HG03060 (cell line): ENCODE data around the gene ABHD8.
A peak's percentile ranks its signal among the peaks of the same experiment; 100 is the strongest.

ENCODE experiments used
- ATAC-seq: cut with Tn5 transposase; IDR thresholded peaks from one replicate; pipeline ENCODE4 v1.9.1; 2021; ENCODE audit warnings: low read depth, moderate number of reproducible peaks; ENCODE audit not compliant: unreplicated experiment

Gene ABHD8

DNA sequence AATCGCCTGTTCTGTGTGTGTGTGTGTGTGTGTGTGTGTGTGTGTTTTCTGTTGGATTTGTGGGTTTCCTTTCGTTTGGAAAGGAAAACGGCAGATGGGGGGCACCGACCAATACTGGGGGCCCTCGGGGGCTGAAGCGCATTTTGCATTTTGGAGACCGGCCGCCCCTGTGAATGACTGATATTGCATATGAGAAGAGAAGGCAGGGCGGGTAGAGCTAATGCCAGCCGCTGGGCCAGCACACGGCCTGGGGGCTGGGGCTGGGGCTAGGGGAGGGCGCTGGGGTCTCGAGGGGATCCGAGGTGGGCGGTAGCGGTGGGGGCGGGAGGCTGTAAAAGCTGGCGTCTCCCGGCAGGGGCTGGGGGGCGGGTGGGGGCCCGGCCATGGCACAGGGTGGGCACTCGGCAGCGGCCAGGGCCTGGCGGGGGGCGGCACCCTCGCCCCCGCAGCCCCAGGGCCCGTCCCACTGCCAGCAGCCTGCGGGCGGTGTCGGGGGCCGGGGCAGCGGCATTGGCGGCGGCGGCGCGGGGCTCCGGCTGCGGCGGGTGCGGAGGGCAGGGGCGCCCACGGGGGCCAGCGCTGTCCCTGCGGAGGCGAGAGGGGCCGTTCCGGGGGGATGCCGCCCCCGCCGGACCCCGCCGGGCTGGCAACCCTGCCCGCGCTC is 20.2 kb upstream of the ABHD8 start:
- no peak for ATAC-seq

DNA sequence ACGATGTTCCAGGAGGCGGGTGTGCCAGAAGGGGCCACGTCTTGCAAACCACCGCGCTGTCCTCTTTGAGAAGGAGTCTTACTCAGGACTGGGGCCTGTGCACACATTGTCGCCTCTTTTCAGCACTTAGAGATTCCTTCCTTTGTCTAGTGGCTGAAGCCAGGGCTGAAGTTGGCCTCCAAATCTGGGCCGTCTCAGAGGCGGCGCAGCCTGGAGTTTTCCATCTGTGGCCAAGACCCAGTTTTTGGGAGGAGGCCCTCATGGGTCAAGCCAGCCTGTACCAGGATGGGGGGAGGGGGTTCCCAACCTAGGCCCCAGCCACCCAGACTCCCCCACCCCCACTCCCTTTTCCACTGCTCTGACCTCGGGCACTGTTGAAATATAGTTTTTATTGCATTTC is 19.6 kb upstream of the ABHD8 start:
- no peak for ATAC-seq

DNA sequence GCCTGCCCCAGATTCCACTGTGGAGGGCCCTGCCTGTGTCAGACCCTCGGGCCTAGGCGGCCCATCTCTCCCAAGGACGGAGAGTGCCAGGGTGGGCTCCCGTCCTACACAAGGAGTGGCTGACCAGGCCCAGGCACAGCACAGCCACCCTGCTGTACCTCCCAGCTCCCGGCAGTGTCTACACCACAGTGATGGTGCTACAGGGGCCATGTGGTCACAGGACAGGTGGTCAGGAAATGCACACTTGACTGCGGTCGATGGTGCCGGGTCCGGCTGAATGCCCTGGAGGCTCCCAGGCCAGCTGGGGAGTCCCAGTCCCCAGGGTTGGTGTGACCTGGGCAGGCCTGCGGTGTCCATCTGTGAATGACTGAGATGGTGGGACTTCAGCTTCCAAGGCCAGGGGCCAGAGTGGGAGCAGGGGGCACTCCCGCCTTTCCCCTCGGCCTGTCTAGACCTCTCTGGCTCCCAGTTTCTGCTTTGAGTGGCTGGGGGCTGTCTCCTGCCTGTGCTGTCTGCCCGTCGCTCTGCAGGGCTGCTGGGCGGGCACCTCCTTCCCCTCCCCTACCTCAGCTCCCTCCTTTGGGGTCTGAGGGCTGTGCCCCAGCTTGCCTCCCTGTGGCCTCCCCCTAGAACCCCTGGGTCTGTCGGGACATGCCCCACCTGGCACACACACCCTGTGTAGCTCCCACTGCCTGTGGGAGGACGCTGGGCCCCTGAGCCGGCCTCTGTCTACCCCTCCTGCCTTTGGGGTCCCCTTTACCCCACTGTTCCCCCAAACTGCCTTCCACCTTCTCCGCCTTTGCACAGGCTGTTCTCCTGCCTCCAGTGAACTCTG is 18.6 kb upstream of the ABHD8 start:
- ATAC-seq = no peak

DNA sequence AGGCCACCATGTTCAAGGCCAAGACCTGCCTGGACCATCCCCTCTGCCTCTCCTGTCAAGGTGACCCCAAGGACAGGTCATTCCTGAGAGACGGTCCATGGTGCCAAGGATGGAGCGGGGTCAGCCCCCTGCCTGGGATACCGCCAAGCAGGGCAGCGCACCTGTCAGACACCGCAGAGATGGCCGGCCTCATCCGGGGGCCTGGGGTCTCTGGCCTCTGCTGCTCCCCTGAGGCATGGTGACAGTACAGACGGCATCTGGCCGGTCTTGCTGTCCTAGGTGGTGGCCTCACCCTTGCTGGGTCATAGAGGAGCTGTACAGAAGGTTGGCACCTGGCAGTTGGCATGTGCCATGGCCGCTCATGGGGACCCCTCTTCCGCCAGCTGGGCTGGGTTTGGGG is 17.2 kb upstream of the ABHD8 start:
- no peak for ATAC-seq

DNA sequence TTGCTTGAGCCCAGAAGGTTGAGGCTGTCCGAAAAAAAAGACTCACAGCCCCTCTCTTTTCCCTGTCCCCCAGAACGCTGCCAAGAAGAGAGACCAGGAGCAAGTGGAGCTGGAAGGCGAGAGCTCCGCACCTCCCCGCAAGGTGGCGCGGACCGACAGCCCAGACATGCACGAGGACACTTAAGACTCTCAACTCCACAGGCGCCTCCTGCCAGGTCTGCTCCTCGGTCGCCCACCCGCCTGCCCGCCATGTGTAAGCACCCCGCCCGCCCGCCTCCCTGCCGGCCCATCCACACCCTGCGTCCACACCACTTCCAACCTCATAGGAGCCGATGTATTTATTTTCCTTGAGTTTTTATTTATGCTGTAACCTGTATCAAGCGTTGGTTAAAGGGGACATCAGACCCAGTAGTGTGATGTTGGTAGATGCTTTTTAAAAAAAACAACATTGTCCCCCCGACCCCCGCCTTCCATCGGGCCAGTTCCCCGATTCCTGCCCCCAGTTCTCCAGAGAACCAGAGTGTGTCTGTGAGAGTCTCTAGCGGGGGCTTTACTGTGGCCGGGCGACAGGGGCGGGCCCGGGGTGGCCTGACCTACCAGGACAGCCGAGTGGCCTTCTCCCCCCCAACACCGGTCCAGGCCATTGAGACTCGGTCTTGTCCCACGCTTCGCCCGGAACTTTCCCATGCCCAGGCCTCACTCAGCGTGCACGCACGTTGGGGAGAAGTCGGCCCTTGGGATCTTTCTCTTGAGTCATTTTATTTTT is 16.4 kb upstream of the ABHD8 start:
- no peak for ATAC-seq

DNA sequence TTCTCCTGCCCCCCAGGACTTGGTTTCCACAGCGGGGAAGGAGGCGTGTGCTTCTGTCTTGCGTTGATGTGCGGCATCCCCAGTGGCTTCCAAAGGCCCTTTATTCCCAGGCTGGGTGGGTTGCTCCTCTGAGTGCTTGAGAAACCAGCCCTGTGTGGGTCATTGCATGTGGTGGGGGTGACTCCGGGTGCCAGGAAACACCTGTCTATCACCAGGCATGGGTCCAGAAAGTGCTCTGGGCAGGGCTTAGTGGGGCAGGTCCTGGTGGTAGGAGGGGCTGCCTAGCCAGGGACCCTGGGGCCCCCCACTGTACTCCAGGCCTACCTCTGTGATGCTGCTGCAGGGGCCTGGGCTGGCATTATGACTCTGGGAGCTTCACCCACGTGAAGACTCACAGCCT is 15.7 kb upstream of the ABHD8 start:
- ATAC-seq = no peak

DNA sequence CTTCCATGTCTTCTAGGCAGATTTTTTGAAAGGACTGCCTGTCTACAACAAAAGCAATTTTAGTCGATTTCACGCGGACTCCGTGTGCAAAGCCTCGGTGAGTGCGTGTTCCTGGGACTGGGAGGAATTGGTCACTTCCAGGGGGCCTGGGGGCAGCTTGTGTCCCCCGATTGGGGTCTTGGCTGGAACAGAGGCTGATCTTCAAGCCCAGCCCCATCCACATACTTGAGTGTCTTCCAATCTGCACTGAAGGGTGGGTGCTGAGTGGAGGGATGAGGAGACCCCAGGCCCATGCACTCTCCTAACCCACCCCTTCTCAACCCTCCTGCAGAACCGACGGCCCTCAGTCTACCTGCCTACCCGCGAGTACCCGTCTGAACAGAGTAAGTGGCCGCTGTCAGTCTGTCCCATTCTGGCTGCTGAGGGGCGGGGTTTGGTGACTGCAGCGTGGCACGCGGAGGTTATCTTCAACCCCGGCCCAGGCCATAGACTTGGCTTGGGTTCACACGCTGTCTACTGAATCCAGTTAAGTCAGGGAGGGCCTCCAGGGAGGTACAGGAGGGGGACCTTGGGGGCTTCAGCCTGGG is 10.9 kb upstream of the ABHD8 start:
- ATAC-seq = no peak

DNA sequence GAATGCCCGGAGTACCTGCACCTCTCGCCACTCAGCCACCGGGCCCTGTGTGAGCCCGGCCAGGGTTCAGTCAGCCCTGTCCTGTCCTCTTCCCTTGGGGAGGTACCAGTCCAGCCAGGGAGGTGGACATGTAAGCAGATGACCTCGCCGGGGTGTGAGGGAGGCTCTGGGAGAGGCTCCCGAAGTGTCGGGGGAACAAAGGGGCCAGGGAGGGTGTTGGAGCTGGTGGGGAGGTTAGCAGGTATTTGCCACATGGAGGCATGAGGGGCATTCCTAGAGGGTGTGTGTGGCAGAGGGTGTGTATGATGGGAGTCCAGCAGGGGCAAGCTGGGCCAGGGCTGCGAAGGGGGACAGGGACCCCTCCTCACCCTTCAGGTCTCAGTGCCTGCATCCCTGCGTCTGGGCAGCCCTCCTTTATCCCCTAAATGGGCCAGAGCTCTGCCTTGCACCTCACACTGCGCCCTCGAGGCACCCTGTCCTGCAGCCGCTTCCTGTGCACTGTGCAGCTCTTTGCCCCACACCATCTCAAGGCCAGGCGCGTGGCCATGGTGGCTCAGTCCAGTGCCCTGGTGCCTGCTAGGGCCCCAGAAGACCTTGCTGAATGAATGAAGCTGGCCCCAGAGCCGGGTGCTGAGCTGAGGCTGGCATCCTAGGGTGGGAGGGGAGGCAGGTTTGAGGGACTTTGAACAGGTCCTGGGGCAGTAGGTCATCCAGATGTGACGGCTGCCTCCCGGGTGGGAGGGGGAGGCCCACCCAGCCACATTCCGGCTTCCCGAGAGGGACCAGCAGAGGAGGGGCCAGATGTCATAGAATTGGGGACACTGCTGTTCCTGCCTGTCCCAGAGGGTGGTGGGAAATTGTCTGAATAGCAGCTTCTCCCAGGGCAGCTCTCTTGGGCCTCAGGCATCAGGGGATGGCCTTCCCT is 9.2 kb upstream of the ABHD8 start:
- ATAC-seq = no peak

DNA sequence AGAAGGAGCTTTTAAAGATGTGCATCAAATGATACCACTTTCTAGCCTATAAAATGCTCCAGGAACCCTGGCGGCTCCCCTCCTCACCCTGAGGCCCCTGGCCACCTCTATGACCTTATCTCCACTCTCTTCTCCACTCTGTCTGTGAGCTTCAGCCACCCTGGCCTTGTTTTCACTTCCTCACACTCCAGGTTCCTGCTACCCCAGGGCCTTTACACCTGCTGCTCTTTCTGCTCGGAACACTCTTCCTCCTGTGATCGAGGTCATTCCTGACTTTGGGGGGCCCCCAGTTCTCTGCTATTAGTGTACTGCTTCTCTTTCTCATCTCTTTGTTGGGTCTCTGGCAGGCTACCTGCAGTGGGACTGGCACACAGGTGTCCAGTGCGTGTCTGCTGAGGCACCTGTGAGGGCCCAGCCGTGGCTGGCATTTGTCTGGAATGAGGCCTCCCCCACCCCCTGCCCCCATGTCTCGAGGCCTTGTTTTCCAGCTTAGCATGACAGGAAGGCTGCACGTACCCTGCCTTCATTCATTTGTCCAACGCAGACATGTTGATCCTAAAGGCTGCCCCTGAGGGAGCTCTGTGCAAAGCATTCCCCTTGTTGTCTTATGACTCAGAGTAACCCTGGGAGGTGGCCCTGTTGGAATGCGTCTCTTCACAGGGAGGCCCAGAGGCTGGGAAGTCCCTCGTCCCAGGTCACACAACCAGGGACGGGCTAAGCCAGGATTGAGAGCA is 8.4 kb upstream of the ABHD8 start:
- ATAC-seq = no peak

DNA sequence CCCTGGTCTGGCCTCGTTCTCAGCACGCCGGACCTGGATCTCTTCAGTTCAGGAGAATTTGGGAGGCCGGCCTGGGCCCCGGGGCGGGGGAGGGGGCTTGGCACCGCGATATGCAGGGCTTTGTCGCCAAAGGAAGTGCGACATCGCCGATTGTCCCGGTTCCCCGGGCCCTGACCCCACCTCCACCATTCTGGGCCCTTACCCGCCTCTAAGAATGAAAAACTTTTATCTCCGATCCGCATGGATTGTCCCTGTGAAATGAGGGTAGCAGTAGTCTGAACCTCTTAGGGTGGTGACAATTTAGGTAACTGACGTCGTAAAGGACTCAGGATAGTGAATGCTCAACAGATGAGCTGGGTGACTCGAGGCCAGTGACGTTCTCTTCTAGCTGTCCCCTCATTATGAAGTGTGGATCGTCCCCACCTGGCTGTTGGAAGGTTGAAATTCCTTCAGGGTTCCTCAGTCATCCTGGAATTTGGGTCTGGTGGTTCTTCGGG is 6.8 kb upstream of the ABHD8 start:
- no peak for ATAC-seq

DNA sequence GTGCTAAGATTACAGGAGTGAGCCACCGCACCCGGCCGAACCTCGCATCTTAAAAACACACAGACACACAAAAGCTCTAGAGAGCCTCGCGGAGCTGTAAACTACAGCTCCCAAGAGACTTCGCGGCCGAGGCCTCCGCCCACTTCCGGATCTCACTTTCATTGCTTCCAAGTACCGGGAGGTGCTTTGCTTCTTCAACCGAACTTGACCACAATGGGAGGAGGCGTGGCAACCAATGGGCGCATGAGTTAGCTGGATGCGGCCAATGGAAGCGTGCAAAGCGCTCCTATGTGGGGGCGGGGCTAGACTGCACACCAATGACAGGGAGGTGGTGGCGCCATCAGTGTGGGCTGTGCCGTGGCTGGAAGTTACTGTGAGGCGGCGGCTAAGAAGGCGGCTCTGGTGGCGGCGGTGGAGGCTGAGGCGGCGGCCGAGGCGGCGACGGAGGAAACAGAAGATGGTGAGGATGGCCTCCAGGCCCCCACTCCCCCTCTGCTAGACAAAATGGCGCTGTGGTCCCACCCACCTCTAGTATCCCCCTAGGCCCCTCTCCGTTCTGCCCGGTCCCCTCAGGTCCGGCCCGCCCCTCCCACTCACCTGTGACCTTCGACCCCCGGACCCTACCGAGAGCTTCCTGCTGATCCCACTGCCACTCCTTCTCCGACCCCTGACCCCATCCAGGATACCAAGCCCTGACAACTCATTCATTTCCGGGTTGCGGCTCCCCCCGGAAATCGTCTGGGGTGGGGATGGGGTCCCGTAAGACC is 6.2 kb upstream of the ABHD8 start, which contains the start of gene DDA1:
Gene DDA1 (plus strand): TSS at position 366 of the 767 bp plus-strand sequence. CDS start 92 bp downstream, at position 458.
- peak; percentile 34 for ATAC-seq

DNA sequence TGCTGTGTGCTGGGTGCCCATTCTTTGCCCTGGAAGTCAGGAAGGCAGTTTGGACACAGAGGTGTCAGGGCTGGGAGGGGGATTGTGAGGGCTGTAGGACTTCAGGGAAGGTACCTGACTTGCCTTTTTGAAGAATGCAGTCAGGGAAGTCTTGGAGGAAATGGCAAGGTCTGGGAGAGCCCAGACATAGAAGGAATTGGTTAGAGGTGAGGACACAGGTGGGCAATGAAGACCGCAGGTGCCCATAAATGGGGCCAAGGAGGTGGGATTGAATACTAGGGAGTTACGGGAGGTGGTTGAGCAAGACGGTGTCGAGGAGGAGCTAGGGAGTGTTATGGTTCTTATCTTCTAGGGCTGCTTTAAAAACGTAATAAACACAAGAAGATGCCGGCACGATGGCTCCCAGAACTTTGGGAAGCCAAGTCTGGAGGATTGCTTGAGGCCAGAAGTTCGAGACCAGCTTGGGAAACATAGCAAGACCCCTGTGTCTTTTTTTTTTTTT is 4.7 kb upstream of the ABHD8 start:
- ATAC-seq = no peak

DNA sequence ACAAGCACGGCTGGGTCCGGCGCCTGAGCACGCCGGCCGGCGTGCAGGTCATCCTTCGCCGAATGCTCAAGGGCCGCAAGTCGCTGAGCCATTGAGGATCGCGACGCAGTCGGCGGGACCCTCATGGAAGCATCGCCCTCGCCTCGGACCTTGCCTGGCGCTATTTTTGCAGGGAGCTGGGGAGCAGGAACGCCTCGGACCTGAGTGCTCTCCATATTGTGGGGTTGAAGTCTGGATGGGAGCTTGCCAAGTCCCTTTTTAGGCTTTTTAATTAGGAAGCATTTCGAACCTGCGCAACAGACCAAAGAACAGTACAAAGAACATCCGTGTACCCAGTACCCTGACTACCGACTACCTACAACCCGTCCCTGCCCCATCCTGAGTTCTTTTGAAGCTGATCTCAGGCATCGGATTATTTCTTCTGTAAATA is 3.1 kb upstream of the ABHD8 start:
- ATAC-seq = no peak

DNA sequence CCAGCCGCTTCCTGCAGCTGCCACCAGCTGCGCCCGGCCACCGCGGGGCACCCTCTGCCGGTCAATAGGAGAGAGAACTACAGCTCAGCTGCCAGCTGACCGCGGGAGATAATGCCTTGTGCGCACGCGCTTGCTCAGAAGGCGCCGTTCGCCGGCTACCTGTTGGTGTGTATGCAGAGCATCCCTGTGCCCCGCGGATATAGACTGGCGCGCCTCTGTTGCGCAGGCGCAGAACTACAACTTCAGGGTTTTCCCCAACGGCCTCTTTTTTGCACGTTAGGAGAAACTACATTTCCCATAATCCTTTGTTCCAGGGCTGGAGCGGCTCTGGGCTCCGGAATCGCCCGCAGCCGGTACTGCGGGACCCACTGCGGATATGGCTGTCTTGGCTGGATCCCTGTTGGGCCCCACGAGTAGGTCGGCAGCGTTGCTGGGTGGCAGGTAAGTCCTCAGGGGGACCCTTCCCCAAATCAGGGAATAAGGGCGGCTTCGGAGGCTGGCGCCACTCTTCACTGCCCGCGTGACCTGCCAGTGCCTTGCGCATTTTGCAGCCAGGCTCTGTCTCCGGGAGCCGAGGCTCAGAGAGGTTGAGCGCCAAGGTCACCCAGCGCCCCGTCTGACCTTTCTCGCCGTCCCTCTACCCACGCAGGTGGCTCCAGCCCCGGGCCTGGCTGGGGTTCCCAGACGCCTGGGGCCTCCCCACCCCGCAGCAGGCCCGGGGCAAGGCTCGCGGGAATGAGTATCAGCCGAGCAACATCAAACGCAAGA is 2.5 kb upstream of the ABHD8 start, which contains the start of gene MRPL34:
Gene MRPL34 (plus strand): TSS at position 356 of the 768 bp plus-strand sequence. CDS start 21 bp downstream, at position 377.
- ATAC-seq = peak; percentile 83

DNA sequence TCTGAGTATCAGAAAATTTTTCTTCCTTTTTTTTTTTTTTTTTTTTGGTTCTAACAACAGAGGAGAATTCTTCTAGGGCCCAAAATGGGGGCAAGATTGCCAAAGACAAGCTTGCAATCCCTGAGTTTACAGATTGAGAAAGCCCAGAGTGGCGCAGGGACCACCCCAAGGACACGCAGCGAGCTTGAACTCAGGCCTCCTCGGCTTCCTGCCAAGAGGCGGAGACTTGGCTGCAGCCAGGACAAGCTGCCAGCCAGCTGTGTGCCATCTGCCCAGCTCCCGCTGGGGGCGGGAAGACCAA is 1.9 kb upstream of the ABHD8 start:
- no peak for ATAC-seq

DNA sequence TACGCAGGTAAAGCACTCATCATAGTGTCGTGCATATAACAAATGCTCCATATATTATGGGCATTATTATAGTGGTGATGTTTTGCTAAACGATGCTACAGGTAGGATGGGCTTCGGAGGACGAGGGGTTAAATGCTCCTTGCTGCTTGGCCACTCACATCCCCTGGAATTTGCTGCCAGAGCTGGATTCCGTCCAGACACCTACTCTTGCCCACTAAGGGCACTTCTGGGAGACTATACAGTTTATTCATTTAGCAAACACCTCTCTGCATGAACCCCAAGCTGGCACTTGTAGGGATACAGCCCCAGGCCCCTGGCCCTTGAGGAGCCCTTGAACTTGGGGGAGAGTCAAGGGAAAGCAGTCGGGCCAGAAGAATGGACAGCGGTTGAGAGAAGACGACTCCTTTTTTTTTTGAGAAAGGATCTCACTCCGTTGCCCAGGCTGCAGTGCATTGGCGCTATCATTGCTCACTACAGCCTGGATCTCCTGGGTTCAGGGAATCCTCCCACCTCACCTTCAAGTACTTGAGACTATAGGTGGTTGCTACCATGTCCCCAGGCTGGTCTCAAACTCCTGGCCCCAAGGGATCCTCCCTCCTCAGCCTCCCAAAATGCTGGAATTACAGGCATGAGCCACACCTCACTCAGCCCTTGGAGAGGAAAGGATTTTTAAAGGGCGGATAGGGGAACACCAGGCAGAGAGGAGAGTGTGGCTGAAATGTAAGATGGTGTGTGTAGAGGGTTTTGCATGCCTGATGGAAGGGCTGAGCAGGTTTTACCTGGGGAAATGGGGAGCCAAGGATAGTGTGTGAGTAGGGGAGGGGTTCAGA is 1.4 kb upstream of the ABHD8 start:
- ATAC-seq = no peak

DNA sequence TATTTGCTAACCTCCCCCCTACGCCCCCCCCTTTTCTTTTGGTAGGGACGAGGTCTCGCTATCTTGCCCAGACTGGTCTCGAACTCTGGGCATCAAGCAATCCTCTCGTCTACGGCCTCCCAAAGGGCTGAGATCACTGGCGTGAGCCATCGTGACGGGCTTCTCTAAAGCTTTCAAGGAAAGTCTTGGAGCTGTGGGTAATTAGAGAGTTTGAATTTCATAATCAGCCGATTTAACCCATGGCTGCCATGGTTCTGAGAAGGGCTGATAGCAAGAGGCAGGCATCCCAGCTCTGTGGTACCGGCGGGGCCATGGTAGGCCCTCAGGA is 679 bp upstream of the ABHD8 start:
- ATAC-seq = no peak
